Epithelial cell of prostate (primary cell): ENCODE data around the gene CD48.

Experiments used
- DNase-seq: peaks from one replicate; pipeline ENCODE4 v3.0.0-alpha.2; 2011; ENCODE audit warnings: low read depth, low spot score
- H3K27ac ChIP-seq: fragments of 450-650 bp; 2 replicates; pipeline ENCODE4 v1.5.1; 2017; ENCODE audit warnings: mild to moderate bottlenecking

CD48 gene

GRCh38 chr1:160638540-160638857 is 73.1 kb downstream of the CD48 start:
- no peak for DNase-seq
- no peak overlapping the region for H3K27ac ChIP-seq

- no peak overlapping the region for H3K27ac ChIP-seq
- no peak for DNase-seq
Measured at GRCh38 chr1:160637821-160638539, 73.6 kb downstream of the CD48 start.

DNA sequence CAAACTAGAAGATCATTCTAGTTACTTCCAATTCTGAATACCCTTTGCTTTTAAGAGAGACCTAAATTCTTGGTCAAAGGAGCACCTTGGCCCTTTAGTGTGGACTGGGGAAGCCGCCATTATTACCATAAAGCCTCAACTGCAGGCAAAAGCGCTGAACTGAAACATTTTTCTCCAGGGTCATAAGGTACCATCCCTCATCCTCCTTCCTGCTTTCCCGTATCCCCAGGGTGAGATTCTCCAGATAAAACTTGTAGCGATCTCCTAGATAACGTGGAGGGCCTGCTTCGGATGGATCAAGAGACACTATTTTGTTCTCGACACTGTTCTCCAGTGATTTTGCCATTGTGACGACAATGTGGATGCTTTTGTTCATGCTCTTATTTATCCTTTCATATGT is 74.6 kb downstream of the CD48 start:
- no peak overlapping the region for H3K27ac ChIP-seq
- no peak for DNase-seq

DNA sequence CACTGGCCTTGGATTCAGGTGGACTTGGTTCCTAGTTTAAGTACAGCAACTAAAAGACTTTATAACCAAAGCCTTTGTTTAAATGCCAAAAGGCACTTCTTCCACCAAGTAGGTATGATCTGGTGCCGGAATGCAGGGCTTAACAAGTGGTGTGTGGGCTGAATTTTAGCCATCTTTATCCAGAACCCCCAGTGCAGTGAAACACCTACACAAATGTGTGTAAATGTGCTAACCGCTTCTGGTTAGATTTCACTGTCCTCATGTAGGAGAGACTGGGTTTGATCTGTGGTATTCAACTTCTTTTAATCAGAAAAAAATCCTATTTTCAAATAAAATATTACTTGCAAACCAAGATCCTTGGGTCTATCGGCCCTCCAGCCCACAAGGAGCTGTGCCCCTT is 75.1 kb downstream of the CD48 start:
- no peak for DNase-seq
- no peak overlapping the region for H3K27ac ChIP-seq

DNA sequence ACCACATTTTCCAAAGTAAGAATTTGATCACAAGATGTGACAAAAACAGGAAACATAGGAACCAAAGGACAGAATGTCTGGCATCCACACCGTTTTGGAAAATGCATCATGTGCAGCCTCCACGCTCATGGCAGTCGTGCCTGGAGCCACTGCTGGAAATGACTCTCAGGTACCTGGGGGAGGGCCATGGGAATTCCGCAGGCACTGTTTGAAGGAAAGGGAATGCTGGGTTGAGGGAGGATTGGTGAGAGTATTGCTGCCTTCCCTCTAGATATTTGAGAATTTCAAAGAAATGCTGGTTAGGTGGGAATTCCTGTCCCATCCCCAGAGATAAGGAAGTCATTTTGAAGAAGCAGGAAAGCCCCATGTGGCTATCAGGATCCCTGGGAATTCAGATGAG is 75.5 kb downstream of the CD48 start:
- no peak overlapping the region for H3K27ac ChIP-seq
- DNase-seq: no peak

- H3K27ac ChIP-seq: no peak overlapping the region
Measured at GRCh38 chr1:160634543-160635491, 76.8 kb downstream of the CD48 start.

DNA sequence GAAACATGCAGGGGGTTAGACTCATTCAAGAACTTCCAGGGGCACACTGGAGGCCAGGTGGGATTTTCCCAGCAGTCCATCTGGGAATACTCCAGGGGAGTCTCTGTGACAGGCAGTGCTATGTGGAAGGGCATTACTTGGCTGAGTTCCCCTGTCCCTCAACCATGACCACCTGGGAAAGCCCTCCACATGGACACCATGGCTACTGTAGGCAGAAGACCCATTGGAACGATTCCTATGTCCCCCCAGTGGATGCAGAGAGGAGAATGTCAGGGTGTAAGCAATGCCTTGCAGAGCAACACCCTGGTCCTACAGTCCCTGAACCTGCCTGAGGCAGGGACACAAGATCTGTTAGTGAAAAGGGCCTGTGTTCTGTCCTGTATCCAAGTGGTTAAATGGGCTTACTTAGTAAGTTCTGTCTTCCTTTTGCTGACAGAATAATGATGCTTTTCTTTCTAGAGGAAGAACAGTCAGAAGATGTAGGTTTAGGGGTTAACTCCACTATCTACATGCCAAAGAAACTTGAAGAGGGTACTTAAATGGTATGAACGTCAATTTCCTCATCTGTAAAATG is 78.2 kb downstream of the CD48 start:
- no peak for DNase-seq
- no peak overlapping the region for H3K27ac ChIP-seq

More at GRCh38 chr1:160634543-160635491, 76.8 kb downstream of the CD48 start:
- DNase-seq: no peak

GRCh38 chr1:160631983-160632625 is 79.5 kb downstream of the CD48 start:
- no peak overlapping the region for H3K27ac ChIP-seq
- no peak for DNase-seq

GRCh38 chr1:160630523-160631451 is 80.8 kb downstream of the CD48 start:
- DNase-seq: no peak
- no peak overlapping the region for H3K27ac ChIP-seq

GRCh38 chr1:160629286-160630210 is 82.1 kb downstream of the CD48 start:
- no peak for DNase-seq
- no peak overlapping the region for H3K27ac ChIP-seq

DNA sequence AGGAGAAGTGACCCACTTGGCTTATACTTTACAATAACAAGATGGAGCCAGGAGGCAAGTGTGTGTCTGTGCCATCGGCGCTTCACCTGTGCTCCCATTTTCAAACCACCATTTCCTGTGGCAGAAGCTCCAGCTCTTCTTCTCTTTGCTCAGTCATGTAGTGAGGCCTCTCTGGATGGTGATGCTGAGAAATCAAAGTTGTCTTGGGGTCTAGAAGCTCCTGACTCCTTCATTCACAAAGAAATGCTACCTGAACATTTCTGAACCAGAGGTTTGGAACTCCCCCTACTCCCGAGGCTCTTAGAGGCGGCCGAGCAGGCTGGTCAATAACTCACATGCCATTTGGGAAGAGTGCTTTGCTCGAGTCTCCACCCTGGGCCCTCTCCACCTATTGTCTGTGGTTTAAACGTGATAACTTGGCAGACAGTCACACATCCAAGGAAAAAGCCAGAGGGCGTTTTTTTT is 82.8 kb downstream of the CD48 start:
- H3K27ac ChIP-seq: no peak overlapping the region
- no peak for DNase-seq
